Sciatic nerve (tissue), 2 donors: Measurements from ENCODE around the gene SRBD1. TPM values are rescaled to one million over a fixed set of nuclear protein-coding genes. Genes with fewer than 3 reads are reported as not detected.
A peak's percentile ranks its signal among the peaks of the same experiment; 100 is the strongest.

ENCODE experiments used
- ATAC-seq: fragments of 200-7000 bp; cut with Tn5 transposase; one replicate; pipeline ENCODE4 v1.9.1; 2020; ENCODE audit warnings: mild to moderate bottlenecking, moderate library complexity
- DNase-seq: peaks from one replicate; pipeline ENCODE4 v3.0.0-alpha.2; 2020; ENCODE audit warnings: low spot score
- intact Hi-C: fragments of 100-400 bp; cut with DNase I; formaldehyde crosslinking; loops from one replicate; pipeline ENCODE4 v1.14.2; 2022
- total RNA-seq: library from RNA; stranded (reverse); fragmentation: NEBNext Ultra II Directional; extraction: Animal tissue kit (Norgen Biotek cat#: 25700); gene quantifications from one replicate; pipeline ENCODE4 v1.2.1, GENCODE V29; 2021
- donor health status: DM: no; HTN: no; CAD: no.
- donor health status: DM: no; HTN: no; CAD: no.

SRBD1 gene
- total RNA-seq, 1 donor from 2014 or later = 22.5 TPM

DNA sequence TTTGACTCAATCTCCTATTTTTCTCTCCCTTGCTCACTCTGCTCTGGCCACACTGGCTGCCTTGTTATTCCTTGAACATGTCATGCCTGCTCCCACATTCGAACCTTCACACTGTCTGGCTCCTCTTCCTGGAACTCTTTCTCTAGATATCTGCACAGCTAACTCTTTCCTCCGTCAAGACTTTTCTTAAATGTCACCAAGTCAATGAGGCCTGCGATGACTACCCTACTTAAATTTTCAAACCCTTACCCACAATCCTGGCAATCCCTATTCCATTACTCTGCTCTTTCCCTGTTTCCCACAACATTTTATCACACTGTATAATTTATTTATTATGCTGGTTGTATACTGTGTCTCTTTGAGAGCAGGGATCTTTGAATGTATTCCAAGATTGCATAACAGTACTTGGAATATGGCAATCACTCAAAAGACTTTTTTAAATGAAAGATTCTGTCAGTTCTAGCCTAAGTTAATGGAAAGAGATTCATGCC is 206.2 kb downstream of the SRBD1 start:
- peak; percentile 79 for ATAC-seq
- intact Hi-C loops = no loop called here
- DNase-seq = no peak

DNA sequence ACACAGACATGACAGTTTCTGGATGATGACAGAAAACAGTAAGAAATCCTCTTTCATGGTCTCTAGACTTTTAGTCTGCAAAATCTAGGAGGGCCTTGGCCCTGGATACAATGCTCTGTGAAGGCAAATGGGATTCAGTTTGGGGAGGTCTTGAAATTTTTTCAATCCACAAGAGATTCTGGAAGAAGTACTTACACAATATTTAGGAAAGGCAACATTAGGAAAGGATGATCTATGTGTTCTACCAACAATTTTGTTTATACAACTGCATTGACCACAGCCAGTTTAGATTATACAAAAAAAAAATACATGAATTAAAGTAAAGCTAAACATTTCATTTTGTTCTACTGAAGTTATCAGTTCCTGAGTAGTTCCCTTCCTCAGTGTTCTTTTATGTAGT is 208.0 kb downstream of the SRBD1 start:
- ATAC-seq = no peak
- intact Hi-C loops = no loop called here
- no peak for DNase-seq

DNA sequence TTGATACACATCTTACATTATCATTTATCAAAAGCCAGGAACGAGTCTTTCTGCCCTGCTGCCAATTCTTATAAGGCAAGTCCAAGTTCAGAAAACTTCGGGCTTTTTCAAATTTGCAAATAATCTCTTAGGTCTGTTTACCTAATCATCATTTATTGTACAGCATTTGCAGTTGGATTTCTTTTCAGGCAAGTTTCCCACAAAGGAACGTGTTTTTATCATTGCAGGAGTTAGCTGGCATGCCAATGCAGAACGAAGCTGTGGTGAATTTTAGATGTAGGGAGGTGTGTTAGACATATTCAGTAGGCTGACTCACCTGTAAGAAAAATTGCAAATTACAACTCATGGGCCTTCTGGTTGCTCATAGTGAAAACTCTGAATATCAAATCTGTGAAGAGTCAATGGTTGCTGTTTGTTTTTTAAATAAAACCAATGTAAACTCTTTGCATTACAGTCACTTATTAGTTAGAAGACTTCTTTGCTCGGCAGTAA is 209.6 kb downstream of the SRBD1 start:
- ATAC-seq = no peak
- intact Hi-C loops = no loop called here

DNA sequence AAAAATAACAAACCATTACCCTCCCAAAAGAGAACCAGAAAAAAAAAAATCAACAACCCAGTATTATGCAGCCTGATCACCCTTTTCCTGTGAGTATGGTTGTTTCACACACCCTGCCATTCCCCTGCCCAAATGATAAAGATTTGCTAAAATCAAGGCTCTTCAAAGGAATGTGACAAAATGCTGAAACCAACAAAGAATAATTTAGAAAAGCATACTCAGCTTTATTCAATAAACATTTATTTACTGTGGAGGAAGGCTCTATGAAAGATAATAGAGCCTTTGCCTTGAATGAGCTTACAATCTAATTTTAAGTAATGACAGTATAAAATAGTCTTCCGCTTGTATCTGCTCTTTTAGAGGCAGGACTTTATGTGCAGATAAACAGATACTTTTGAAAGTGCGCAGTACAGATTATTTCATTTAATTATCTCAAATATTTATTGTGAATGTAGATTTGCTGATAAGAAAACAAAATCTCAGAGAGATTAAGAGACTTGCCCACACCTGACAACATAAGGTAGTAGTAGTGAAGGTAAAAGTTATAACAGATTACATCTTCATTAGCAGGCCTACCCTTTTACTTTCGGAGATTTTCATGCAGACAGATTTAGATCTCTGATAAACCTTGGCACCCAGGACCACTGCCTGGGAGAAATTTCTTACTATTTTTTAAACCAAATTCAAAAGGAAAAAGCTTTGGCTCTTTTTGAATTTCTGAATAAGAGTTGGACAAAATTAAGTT is 211.9 kb downstream of the SRBD1 start:
- intact Hi-C loops = no loop called here
- DNase-seq (no peak), ATAC-seq (no peak)

More for the DNA sequence above, 209.6 kb downstream of the SRBD1 start:
- DNase-seq = no peak

DNA sequence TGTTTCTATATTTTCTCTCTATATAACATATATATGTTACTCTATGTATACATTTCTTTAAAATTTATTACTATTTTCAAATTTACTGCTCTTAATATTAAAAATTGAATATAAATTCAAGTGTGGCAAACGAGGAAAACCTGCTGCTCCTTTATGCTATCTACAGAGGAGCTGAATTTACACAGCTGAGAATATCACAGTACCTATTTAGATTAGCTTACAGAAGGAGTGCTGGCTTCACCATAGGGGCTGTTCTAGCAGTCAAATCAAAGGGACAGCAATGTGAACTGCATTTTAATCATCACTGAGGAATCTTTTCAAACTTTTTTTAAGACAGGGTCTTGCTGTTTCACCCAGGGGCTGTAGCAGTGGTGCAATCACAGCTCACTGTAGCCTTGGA is 213.8 kb downstream of the SRBD1 start:
- no peak for DNase-seq
- ATAC-seq = no peak
- intact Hi-C loops = no loop called here

DNA sequence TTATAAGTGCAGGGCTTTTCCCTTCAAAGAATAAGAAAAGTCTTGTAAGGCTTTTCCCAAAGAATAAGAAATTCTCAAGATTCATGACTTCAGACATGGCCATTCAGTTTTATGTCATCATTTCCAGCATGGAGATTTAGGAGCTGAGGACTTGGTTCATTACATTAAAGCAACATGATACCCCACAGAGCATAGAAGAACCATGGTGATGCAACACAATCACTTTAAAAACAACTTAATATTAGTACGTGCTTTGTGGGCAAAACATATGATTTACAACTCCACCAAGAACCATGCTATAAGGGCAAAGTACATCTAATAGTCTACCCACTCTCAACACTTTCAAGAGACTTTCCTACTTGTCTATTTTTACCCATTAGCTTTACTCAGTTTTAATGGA is 214.4 kb downstream of the SRBD1 start:
- ATAC-seq = no peak
- no peak for DNase-seq
- intact Hi-C loops = no loop called here

DNA sequence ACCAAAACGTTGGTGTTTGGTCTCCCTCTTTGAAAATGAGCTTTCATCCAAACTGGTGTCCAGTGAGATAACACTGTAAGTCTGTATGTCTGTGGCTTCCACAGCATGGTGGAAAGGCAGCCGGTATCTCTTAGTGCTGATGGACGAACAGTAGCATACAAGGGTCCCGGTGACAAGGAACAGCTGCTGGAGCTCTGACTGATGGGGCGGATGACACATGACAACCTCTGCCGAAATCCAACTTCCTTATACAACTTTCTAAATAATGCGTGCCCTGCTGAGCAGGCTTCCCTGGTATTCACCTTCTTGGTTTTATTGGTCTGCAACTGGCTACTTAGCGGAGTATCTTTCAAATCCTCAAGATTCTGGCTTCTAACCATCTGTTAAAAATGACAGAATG is 216.2 kb downstream of the SRBD1 start:
- no peak for DNase-seq
- no peak for ATAC-seq
- intact Hi-C loops = no loop called here

DNA sequence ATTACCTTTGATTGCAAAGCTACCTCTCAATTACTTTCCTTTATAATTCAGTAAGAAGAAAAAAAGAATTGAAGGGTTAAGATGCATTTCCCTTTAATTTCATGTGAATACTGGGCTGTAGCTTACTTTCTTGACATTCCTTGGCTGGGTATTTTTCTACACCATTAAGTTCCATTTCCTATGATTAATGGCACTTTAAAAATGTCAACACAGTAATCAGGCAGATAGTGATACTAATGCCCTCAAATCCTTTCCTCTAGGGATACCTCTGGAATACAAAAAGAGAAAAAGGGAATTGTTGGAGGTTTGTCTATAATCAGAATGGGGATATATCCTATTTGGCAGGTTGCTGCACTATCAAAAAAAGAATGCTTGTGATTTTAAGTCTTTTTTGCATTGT is 216.9 kb downstream of the SRBD1 start:
- ATAC-seq = no peak
- no peak for DNase-seq
- intact Hi-C loops = no loop called here

DNA sequence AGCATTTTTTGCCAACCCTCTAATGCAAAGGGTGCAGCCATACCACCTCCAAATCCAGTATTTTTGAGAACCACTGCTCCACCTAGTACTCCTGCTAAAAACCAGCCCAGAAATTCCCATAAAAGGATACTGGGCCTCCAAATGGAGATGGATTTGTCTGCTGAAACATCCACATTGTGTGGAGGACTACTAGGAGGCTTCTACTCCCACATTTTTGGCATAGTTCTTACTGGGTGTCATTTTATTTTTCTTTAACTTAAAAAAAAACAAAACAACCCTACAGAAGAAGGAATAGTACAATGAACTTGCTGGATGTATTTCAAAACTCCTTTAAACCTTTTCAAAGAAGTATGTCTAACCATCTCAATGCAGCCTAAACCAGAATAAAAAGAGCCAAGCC is 219.2 kb downstream of the SRBD1 start:
- intact Hi-C loops = no loop called here

DNA sequence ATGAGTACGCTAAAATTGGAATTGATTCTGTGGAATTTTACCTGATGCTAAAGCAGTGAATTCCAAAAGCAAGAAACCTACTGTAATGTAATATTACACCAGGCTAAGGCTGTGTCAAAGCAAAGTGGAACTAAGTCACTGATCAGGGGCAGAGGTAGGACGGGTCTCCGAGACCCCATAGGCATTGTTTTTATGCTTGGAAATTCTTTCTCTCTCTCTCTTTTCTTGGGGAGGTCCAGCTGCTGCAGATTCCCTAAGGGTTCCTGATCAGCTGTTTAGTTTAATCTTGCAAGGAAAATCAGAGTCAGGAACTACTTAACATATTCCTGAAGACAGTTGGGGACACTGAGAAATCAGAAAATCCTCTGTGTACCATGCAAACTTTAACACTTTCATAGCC is 220.2 kb downstream of the SRBD1 start:
- ATAC-seq = no peak

More for the DNA sequence above, 219.2 kb downstream of the SRBD1 start:
- DNase-seq (no peak), ATAC-seq (no peak)

DNA sequence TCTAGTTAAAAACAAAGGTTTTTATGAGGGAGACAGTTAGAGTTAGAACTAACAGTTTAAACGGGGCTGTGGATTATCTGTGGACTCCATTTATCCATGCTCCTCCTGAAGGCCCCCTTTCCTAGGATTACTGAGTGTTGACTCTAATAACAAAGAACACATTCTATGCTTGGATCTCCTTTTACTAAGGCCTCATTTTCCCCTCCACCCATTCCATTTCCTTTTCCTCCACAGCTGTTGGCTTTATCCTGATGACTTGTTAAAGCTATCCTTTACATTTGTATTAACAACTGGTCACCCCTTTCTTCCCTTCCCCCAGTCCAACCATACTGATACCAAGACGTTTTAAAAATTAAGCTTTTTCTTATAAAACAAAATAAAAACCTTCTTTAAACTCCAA is 220.6 kb downstream of the SRBD1 start:
- no peak for DNase-seq
- ATAC-seq = no peak
- intact Hi-C loops = no loop called here

More for the DNA sequence above, 220.2 kb downstream of the SRBD1 start:
- no peak for DNase-seq
- intact Hi-C loops = no loop called here

DNA sequence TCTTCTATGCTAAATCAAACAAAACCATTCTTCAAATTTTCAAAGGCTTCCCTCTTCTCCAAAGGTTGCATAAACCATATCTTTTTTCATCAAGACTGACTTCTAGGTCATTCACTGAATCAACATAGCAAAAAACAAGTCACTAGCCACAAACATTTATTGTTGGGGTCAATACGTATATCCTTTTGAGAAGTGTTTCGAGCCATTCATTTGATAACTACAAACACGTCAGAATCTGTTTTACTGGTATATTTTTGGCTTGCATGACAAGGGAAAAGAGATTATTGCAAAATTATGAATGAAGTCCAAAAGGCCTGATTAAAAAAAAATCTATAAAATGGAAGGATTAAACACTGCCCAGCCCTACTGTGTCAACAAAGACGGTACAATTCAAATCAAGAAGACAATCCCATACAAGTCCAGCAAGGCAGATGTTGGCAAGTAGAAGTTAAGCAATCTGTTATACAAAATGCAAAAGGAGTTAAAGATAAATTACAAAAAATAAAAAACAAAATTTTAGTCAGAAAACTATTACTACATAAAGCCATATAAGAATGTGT is 222.4 kb downstream of the SRBD1 start:
- intact Hi-C loops = no loop called here
- DNase-seq = no peak
- no peak for ATAC-seq

DNA sequence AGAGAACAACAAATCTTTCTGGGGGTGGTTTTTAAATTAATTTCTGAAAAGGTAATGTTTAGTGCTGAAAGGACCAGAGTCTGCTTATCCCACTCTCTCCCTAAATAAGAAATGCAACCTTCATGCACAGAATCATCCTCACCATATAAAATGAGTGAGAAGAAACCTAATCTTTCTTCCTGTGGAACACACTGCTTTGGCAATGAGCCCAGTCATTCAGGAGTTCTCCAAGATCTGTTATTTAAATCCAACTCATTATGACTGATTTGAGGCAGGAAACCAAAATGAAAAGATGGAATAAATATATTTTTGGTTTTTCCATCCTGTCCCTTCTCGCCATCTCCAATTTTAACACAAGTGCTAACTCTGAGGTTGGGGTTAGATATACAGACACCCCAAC is 228.3 kb downstream of the SRBD1 start:
- no peak for DNase-seq
- no peak for ATAC-seq
- intact Hi-C loops = no loop called here

DNA sequence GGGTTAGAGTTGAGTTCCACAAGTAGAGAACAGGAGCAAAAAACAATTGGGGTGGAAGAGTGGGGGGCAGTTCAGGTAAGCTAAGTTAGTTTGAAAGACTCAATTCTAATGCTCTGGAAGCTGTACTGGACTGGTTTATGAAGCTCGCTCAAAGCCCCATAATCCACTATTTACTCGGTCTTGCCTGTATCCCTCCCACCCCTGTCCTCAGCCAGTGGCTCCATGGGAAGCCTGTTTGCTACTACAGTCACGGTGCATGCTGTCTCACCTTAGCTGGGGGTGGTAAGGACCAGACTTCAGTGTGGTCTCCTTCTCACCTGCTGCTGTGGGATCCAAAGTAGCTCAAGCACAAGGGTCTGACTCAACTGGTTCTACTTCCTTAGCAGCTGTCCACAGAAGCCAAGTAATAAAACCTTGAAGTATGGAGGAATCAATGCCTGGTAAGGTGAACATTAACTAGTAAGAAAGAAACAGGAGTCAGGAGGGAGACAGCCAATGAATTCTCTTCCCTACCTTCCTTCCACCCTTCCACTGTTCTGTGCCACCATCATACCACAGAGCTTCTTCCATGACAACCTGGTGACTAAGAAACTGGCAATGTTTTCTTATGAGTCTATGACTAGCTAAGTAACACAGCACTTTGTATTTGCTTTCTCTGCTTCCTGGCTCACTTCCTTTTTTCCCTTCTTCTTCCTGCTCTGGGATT is 230.8 kb downstream of the SRBD1 start:
- intact Hi-C loops = no loop called here
- DNase-seq (no peak), ATAC-seq (peak; percentile 15)

DNA sequence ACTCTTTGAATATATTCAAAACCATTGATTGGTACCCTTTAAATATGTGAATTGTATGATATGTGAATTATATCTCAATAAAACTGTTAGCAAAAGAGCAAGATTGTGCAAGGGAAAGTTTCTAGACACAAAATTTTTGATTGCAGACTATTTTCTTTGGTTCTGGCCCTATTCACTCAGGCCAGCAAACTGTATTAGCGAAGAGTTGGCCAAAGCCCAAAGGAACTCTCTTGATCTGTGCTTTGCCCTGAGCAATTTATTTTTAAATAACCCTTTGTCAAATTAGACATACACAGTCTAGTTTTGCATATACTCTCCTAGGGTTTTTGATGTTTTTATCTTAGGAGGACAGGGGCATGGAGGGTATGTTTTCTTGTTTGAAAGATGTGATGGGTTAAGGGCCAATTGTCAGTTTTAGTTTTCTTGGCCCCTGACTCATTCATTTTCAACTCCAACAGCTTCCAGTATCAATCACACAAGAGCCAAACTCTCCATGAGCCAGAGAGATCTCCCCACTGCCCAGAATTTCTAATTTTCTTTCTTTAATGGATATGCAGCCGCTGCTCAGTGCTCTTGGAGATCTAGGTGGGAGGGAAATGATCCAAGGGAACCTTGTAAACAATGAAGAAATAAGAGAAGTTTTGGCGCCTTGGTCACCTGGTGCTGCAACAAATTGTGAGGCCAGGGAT is 231.5 kb downstream of the SRBD1 start:
- DNase-seq (no peak), ATAC-seq (peak; percentile 76)
- intact Hi-C loops = no loop called here

DNA sequence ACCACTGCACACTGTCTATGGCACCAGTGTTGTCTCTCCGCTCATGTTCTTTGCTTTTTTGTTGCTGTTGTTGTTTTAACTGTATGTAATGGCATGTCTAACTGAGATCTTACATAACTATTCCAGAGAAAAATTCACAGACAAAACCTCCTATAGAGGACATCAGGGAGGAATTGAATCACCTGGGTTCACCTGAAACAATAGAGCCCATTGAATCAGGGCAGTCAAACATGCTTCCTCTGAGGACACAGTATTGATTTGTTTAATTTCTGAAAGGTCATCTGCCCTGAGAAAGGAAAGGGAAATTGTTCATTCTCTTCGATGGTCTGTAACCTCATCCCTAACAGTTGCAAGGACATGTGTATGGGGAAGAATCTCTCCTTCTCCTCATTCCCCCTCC is 237.5 kb downstream of the SRBD1 start:
- no peak for DNase-seq
- ATAC-seq = no peak
- intact Hi-C loops = no loop called here

DNA sequence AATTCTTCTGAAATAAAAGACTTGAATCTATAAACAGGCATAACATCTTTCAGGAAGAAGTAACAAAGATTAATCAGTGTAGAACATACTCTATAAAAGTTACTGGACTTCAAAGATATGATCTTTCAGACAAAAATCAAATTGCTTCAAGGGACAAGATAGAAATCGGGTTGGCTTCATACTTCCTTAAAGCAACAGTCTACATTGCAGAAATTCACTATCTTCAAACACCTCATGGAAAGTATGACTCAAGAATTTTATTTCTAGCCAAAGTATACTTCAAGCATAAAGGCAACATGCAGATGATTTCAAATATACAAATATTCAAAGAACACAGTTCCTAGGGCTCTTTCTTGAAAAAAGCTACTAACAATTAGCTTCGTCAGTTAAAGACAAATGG is 240.7 kb downstream of the SRBD1 start:
- intact Hi-C loops = no loop called here
- ATAC-seq = no peak
- DNase-seq = no peak

DNA sequence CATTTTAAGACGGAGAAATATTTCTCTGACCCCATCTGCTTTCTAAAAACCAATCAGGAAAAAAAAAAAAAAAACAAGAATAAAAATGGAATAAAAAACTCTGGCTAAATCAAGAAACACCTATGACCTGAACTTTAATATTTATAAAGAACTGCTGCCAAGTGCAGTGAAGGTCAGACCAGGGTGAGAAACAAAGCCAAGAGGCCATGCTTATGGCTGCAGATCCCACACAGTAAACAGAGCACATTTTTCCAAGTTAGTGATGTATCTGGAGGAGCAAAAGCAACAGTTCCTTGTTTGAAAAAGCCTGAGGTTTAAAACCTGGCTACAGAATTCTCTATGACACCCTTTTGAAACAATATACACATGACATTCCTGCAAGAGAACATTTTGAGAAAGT is 242.3 kb downstream of the SRBD1 start:
- no peak for ATAC-seq
- intact Hi-C loops = loop anchor here (5.0 kb wide), 1 partner anchor 1466 kb away; no protein-coding TSS in a partner anchor
- DNase-seq = no peak

DNA sequence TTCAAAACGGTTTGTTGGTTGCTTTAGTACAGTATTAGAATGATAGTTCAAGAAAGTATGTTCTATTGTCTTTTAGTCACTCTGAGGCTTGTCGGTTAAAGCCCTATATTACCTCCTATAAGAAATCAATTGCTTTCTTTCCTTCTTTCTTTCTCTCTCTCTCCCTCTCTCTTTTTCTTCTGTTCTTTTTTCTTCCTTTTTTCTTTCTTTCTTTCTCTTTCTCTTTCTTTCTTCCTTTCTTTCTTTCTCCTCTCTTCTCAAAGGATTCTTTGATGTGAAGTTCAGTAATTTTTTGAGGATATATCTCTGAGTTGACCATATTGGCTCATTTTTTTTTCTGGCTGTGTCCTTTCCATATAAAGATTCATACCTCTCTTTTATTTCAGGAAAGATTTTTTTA is 249.4 kb downstream of the SRBD1 start:
- DNase-seq (no peak), ATAC-seq (no peak)
- intact Hi-C loops = no loop called here

DNA sequence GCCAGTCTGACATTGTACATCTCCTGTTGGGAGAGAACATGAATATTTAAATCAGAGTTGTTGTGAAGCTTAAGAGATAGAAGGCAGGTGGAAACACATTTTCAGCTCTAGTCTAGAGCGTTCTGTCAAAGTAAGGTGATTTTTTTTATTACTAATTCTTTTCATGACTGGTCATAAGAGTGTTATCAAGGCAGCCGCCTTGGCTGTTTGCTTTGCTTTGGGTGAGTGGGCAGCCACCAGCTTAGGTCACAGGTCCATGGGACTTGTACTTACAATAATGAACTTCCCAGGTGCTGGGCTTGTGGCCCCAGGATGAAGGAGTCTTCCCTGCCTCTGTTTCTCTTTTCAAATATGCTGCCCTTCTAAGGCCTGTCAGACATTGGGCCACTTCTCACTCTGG is 256.3 kb downstream of the SRBD1 start:
- DNase-seq (no peak), ATAC-seq (no peak)
- intact Hi-C loops = no loop called here
